Brain microvascular endothelial cell (primary cell): ENCODE data around the gene SIPA1L3.

Source experiments
- DNase-seq: peaks from one replicate; pipeline ENCODE4 v3.0.0-alpha.2; 2020
- H3K27ac ChIP-seq: fragments of 250-450 bp; sonication (Bioruptor Pico); 2 replicates; pipeline ENCODE4 v1.5.1; 2020; ENCODE audit warnings: mild to moderate bottlenecking, moderate library complexity
- H3K27me3 ChIP-seq: fragments of 250-450 bp; sonication (Bioruptor Pico); replicated peaks from 2 replicates; pipeline ENCODE4 v1.5.1; 2020; ENCODE audit warnings: mild to moderate bottlenecking
- H3K36me3 ChIP-seq: fragments of 250-450 bp; sonication (Bioruptor Pico); replicated peaks from 2 replicates; pipeline ENCODE4 v1.5.1; 2020; ENCODE audit warnings: mild to moderate bottlenecking
- H3K4me3 ChIP-seq: 2 replicates; pipeline ENCODE4 v1.5.1; 2011; ENCODE audit warnings: low read depth, mild to moderate bottlenecking, control low read depth, low read length, moderate library complexity
- CTCF ChIP-seq: IDR thresholded peaks from 2 replicates; pipeline ENCODE4 v1.5.1; 2011; ENCODE audit warnings: low read depth, mild to moderate bottlenecking, moderate library complexity, low read length, control low read depth, inconsistent platforms; ENCODE audit errors: missing control alignments
- in situ Hi-C: cut with HindIII; loops from 2 replicates; pipeline ENCODE4 v1.10.0; 2017; ENCODE audit warnings: low sequenced_read_pairs, low pct_ligation_motif_present

Gene SIPA1L3

DNA sequence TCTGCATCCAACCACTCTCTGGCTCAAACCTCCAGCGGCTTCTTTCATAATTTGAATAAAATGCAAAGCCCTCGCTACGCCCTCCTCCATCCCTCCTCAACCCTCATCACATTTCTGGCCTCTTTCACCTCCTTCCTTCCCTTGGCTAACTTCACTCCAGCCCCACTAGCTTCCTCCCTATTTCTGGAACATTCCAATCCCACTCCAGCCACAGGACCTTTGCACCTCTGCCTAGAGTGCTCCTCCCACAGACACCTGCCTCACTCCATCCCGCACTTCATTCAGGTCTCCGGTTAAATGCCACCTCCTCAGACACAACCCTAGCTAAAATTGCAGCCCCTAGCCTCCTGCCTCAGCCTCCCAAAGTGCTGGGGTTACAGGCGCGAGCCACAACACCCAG, 324.9 kb downstream of the SIPA1L3 start:
- no peak for TF ChIP-seq CTCF
- no peaks in the 10 kb centered on the region for H3K27me3 ChIP-seq
- no peak overlapping the region for H3K4me3 ChIP-seq
- no peaks in the 10 kb centered on the region for H3K36me3 ChIP-seq
- H3K27ac ChIP-seq, result no peak overlapping the region
- in situ Hi-C loops, result loop anchor here (5.0 kb wide), 1 partner anchor 85 kb away; the partner anchor contains the start of genes KCNK6 and YIF1B
- no peak for DNase-seq

DNA sequence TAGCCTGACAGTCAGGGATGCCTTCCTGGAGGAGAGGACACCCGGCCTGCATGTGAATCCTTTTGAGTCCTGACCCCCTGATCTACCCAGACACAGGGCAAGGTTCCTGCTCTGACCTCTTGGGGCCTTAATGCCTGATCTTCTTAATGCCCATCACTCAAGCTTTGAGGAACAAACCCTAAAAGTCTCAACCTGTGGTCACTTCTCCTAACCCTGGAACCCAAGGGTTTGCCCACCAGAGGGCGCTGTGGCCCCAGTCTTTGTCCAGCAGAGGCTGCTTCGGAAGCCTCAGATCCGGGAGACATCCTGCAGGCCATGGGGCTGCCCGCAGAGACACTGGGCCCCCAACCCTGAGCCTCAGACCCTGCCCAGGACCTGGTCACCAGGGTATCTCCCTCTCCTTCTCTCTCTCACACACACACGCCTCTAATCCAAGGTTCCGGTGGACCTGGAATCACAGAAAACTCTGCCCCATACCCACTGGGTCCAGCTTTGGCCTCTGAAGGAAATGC, 326.8 kb downstream of the SIPA1L3 start:
- in situ Hi-C loops, result loop anchor here (5.0 kb wide), 1 partner anchor 84 kb away; the partner anchor contains the start of genes KCNK6 and YIF1B
- Histone ChIP-seq H3K36me3 (no peaks in the 10 kb centered on the region), H3K4me3 (no peak overlapping the region)

DNA sequence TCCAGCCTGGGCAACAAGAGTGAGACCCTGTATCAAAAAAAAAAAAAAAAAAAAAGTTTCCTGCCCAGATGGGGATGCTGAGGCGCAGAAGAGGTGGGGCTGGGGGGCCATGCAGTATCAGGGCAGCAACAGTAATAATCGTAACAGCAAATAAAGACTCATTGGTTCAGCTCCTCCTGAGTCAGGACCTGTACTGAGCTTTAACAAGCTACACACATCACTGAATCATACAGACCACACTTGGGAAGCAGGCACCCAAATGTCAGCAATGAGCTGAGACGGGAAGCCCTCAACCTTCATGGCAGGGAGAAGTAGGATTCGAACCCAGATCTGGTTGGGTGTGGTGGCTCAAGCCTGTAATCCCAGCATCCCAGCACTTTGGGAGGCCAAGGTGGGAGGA, 327.6 kb downstream of the SIPA1L3 start:
- Histone ChIP-seq H3K4me3 (no peak overlapping the region), H3K27me3 (no peaks in the 10 kb centered on the region), H3K27ac (no peak overlapping the region), H3K36me3 (no peaks in the 10 kb centered on the region)
- in situ Hi-C loops, result loop anchor here (5.0 kb wide), 1 partner anchor 83 kb away; the partner anchor contains the start of genes KCNK6 and YIF1B
- DNase-seq, result no peak
- no peak for TF ChIP-seq CTCF

More for the DNA sequence above, 326.8 kb downstream of the SIPA1L3 start:
- DNase-seq, result peak; percentile 53
- TF ChIP-seq CTCF, result peak; percentile 90
- Histone ChIP-seq H3K27ac (no peak overlapping the region), H3K27me3 (no peaks in the 10 kb centered on the region)

- no peak for TF ChIP-seq CTCF
- Histone ChIP-seq H3K27me3 (no peaks in the 10 kb centered on the region), H3K4me3 (no peak overlapping the region), H3K36me3 (no peaks in the 10 kb centered on the region), H3K27ac (no peak overlapping the region)
- DNase-seq, result no peak
- in situ Hi-C loops, result no loop called here
Measured at GRCh38 chr19:38239816-38240215, 332.8 kb downstream of the SIPA1L3 start.

- in situ Hi-C loops, result no loop called here
- no peak overlapping the region for H3K4me3 ChIP-seq
- no peak for TF ChIP-seq CTCF
- no peaks in the 10 kb centered on the region for H3K27me3 ChIP-seq
- no peak overlapping the region for H3K27ac ChIP-seq
- no peaks in the 10 kb centered on the region for H3K36me3 ChIP-seq
- no peak for DNase-seq
Measured at GRCh38 chr19:38243279-38243673, 336.3 kb downstream of the SIPA1L3 start.

GRCh38 chr19:38245826-38246498, 339.0 kb downstream of the SIPA1L3 start:
- in situ Hi-C loops, result no loop called here
- H3K27ac ChIP-seq, result no peak overlapping the region
- TF ChIP-seq CTCF, result no peak
- no peaks in the 10 kb centered on the region for H3K27me3 ChIP-seq
- peak; percentile 45 for DNase-seq
- no peak overlapping the region for H3K4me3 ChIP-seq
- H3K36me3 ChIP-seq, result no peaks in the 10 kb centered on the region
